RCC 7860 (cell line): ENCODE results near the gene GAPT.

Experiments
- DNase-seq: peaks from one replicate; pipeline ENCODE4 v3.0.0-alpha.2; 2015; ENCODE audit warnings: low spot score
- FAIRE-seq: peaks from 2 replicates; lab custom pipeline; 2012; peaks lifted over from hg19 to GRCh38; lab: Jason Lieb, UNC

The GAPT gene

GRCh38 chr5:58460732-58461286, 30.4 kb upstream of the GAPT start:
- DNase-seq (peak; percentile 70), FAIRE-seq (no peak)

GRCh38 chr5:58462154-58462553, 29.1 kb upstream of the GAPT start:
- peak; percentile 41 for FAIRE-seq
- peak; percentile 63 for DNase-seq

DNA sequence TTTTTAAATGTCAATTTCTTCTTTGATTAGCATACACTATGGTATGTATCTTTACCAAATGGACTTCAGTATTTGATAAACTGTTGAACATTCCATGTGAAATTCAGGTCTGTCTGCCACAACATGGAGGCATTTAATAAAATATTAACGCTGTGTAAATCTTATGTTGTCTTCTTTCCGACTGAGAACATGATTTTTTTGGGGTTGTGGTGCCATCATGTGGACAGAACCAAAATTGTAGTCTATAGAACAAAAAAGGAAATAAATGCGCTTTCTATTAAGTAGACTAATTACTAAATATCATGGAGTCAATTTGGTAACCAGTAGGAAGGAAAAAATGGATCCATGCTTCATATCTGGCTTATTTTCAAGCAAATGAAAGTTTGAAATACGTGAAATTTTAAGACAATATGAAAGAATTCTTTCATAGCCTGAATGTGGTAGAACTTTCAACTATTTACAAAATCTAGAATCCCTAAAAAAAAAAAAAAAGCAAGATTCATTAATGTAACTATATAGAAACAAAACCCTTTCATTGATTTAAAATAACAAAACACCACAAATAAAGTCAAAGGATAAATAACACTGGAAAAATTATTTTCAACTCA, 28.5 kb upstream of the GAPT start:
- peak; percentile 34 for DNase-seq

GRCh38 chr5:58466939-58467338, 24.3 kb upstream of the GAPT start:
- no peak for FAIRE-seq
- peak; percentile 22 for DNase-seq

More for the DNA sequence above, 28.5 kb upstream of the GAPT start:
- FAIRE-seq, result peak; percentile 72

- DNase-seq (no peak), FAIRE-seq (no peak)
Observed at GRCh38 chr5:58469896-58470295, 21.3 kb upstream of the GAPT start.

- FAIRE-seq (no peak), DNase-seq (no peak)
Observed at GRCh38 chr5:58475404-58475803, 15.8 kb upstream of the GAPT start.

GRCh38 chr5:58477760-58478376, 13.4 kb upstream of the GAPT start:
- DNase-seq, result no peak
- FAIRE-seq, result no peak

- DNase-seq (no peak), FAIRE-seq (no peak)
Observed at GRCh38 chr5:58481066-58481676, 10.1 kb upstream of the GAPT start.

GRCh38 chr5:58481828-58482227, 9.4 kb upstream of the GAPT start:
- FAIRE-seq, result no peak
- no peak for DNase-seq

- no peak for DNase-seq
- FAIRE-seq, result no peak
Observed at GRCh38 chr5:58482536-58482935, 8.7 kb upstream of the GAPT start.

DNA sequence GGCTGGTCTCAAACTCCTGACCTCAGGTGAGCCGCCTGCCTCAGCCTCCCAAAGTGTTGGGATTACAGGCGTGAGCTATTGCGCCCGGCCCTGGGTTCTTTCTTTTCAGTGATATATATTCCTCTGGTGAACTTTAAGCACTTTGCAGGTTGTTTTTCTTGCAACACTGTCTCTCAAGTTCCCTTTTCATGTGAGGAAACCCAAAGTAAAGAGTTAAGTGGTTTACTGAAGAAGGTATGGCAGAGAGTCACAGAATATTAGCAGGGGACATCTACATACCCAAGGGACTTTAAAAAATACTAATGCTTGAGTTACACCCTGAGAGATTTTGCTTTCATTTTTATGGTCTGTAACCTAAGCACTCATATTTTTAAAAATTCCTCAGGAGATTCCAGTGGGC, 6.7 kb upstream of the GAPT start:
- DNase-seq (no peak), FAIRE-seq (no peak)

DNA sequence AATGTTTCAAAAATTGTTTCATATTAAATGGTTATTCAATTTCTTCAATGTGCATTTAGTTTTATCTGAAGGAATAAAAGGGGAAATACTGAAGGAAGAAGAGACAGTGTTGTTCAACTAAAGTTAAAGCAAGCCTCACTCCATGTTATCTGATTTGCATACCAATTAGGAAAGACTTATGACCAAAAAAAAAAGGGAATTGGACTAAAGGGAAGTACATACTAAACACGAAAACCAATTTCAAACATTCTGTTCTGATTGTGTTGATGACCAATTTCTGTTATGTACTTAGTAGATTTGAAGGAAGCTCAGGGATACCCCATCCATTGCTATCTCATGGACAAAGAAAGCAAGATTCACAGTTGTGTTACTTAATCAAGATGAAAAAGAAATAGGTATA, 4.9 kb upstream of the GAPT start:
- no peak for FAIRE-seq

GRCh38 chr5:58490402-58491050, 709 bp upstream of the GAPT start:
- no peak for DNase-seq

More for the DNA sequence above, 4.9 kb upstream of the GAPT start:
- no peak for DNase-seq

DNA sequence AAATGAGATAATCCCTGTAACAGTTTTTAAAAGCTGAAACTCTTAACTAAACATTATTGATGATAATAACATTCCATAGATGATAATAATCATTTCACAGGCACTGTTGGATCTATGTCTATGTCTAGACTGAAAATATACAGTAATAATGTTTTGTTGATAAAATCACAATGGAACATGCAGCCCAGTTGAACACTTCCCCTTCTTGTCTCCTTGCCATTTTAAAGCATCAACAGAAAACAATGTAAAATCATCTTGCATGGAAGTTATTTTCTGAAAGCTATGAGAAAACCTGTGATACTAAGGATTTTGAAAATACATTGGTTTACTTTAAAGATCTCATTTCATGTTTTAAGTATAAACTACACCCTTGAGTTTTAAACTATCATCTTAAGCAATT, 1.9 kb downstream of the GAPT start:
- DNase-seq (no peak), FAIRE-seq (no peak)

More at GRCh38 chr5:58490402-58491050, 709 bp upstream of the GAPT start:
- no peak for FAIRE-seq

GRCh38 chr5:58496488-58496887, 5.3 kb downstream of the GAPT start:
- FAIRE-seq, result no peak

DNA sequence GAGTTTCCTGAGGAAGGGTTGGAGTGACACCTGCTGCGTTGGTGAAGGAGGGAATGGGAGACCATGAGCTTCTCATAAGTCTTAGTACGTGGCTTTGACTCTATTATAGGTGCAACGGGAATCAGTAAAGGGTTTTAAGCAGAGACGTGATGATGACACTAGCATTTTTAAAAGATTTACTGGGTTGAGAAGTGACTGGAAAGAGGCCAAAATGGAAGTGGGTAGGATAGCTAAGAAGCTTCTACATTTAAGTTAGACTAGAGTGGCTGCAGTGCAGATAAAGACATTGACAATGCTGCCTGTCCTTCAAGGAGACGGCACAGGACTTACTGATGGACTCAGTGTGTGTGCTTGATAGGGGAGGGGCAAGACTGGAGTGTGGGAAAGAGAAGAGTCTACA, 6.2 kb downstream of the GAPT start:
- no peak for FAIRE-seq
- DNase-seq, result no peak

More at GRCh38 chr5:58496488-58496887, 5.3 kb downstream of the GAPT start:
- DNase-seq, result no peak

- FAIRE-seq, result no peak
- no peak for DNase-seq
Observed at GRCh38 chr5:58497921-58498320, 6.7 kb downstream of the GAPT start.

- DNase-seq (no peak), FAIRE-seq (no peak)
Observed at GRCh38 chr5:58498340-58498942, 7.2 kb downstream of the GAPT start.

DNA sequence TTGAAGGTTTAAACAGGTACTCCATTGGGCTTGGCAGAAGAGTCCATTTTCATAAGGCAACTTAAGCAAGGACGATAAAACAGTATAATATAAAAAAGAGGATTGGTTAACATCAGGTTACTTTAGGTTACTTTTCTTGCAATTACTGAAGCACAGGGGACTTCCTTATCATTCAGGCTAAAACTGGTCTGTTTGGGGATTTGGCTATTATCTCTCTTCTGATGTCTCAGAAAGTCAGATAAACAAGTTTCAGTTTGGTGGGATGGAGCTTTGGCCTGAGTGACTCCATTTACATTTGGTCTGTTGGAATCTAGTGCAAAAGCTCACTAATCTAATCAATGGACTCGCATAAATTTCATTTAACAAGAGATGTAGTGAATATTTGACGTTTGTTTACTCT, 8.0 kb downstream of the GAPT start:
- DNase-seq, result no peak
- FAIRE-seq, result no peak

- DNase-seq, result no peak
- FAIRE-seq, result no peak
Observed at GRCh38 chr5:58499941-58500340, 8.7 kb downstream of the GAPT start.

- DNase-seq (no peak), FAIRE-seq (no peak)
Observed at GRCh38 chr5:58501778-58502417, 10.7 kb downstream of the GAPT start.
